HL-60 (cell line): ENCODE measurements around the gene B4GALT2.

Source experiments
- DNase-seq, 2 experiments: peaks; one replicate each; pipeline ENCODE4 v3.0.0-alpha.2; 2010 to 2020; ENCODE audit warnings: low read depth in 1 of 2, low spot score in 1 of 2
- H3K27ac ChIP-seq: fragments of 250-450 bp; sonication (Bioruptor Pico); replicated peaks from 2 replicates; pipeline ENCODE4 v1.5.1; 2020; ENCODE audit warnings: mild to moderate bottlenecking, moderate library complexity
- H3K27me3 ChIP-seq: fragments of 250-450 bp; sonication (Bioruptor Pico); 2 replicates; pipeline ENCODE4 v1.5.1; 2021; ENCODE audit warnings: mild to moderate bottlenecking, moderate library complexity; ENCODE audit not compliant: insufficient read depth, poor library complexity, severe bottlenecking
- H3K4me3 ChIP-seq: replicated peaks from 2 replicates; pipeline ENCODE4 v1.5.1; 2011; ENCODE audit warnings: mild to moderate bottlenecking, control low read depth, low read length; ENCODE audit not compliant: insufficient read depth
- CTCF ChIP-seq: IDR thresholded peaks from one replicate; pipeline ENCODE4 v1.5.1; 2011; ENCODE audit warnings: low read length, control low read depth, inconsistent platforms; ENCODE audit not compliant: insufficient read depth
- GABPA ChIP-seq: IDR thresholded peaks from 2 replicates; pipeline ENCODE4 v1.6.1; 2012; ENCODE audit warnings: low read depth
- POLR2AphosphoS5 ChIP-seq: IDR thresholded peaks from 2 replicates; pipeline ENCODE4 v1.6.1; 2012; ENCODE audit warnings: low read depth
- SPI1 ChIP-seq: IDR thresholded peaks from 2 replicates; pipeline ENCODE4 v1.6.1; 2012; ENCODE audit warnings: low read depth, mild to moderate bottlenecking, borderline replicate concordance
- TF ChIP-seq, protein P1 (sequence below): IDR thresholded peaks from 2 replicates; pipeline ENCODE4 v1.6.1; 2012; ENCODE audit warnings: low read depth; ENCODE audit not compliant: insufficient replicate concordance

The B4GALT2 gene

DNA sequence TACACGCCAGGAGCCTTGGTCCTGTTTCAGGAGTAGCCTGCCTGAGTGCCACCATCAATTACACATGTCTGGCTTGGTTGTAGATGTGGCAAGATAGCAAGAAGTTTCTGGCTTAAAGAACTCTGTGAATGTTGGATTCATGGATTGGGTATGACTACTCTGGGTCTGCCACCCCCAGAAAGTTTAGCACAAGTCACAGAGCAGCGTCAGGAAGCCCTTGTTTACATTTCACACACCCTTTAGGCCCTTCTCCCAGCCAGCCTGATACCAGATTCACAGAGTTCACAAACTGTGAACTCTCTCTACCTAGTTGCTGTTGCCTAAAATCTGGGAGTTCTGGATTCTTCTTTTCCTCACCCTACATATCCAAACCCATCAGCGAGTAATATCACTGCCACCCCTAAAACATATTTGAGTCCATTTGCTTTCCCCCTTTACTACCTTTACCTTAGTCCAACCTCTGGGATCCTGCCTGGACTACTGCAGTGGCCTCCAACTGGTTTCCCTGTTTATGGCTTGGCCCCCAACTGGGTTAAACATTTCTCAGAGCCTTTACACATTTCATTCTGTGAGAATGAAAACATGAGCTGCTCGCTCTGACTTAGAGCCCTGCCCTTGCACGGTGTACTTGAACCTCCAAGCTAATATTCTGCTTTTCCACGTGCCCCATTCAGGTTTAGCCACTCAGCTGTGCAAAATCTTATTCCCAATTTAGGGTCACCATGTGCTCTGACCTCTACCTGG lies 8.3 kb downstream of the B4GALT2 start:
- TF ChIP-seq CTCF (no peak), SPI1 (no peak), GABPA (no peak), POLR2AphosphoS5 (no peak)
- TF ChIP-seq, protein P1, sequence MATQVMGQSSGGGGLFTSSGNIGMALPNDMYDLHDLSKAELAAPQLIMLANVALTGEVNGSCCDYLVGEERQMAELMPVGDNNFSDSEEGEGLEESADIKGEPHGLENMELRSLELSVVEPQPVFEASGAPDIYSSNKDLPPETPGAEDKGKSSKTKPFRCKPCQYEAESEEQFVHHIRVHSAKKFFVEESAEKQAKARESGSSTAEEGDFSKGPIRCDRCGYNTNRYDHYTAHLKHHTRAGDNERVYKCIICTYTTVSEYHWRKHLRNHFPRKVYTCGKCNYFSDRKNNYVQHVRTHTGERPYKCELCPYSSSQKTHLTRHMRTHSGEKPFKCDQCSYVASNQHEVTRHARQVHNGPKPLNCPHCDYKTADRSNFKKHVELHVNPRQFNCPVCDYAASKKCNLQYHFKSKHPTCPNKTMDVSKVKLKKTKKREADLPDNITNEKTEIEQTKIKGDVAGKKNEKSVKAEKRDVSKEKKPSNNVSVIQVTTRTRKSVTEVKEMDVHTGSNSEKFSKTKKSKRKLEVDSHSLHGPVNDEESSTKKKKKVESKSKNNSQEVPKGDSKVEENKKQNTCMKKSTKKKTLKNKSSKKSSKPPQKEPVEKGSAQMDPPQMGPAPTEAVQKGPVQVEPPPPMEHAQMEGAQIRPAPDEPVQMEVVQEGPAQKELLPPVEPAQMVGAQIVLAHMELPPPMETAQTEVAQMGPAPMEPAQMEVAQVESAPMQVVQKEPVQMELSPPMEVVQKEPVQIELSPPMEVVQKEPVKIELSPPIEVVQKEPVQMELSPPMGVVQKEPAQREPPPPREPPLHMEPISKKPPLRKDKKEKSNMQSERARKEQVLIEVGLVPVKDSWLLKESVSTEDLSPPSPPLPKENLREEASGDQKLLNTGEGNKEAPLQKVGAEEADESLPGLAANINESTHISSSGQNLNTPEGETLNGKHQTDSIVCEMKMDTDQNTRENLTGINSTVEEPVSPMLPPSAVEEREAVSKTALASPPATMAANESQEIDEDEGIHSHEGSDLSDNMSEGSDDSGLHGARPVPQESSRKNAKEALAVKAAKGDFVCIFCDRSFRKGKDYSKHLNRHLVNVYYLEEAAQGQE = no peak
- Histone ChIP-seq H3K4me3 (no peak overlapping the region), H3K27me3 (no peaks in the 10 kb centered on the region), H3K27ac (no peak overlapping the region)
- no peak for DNase-seq

- H3K27ac ChIP-seq = peak overlapping the region; percentile 37
- peak overlapping the region; percentile 82 for H3K4me3 ChIP-seq
- TF ChIP-seq GABPA (no peak), POLR2AphosphoS5 (no peak), CTCF (no peak), SPI1 (no peak)
- TF ChIP-seq, protein P1 = no peak
- no peak for DNase-seq
- no peaks in the 10 kb centered on the region for H3K27me3 ChIP-seq
These were observed 11.5 kb downstream of the B4GALT2 start for GRCh38 chr1:43990271-43991199.

GRCh38 chr1:43991200-43991475 lies 12.1 kb downstream of the B4GALT2 start:
- Histone ChIP-seq H3K4me3 (peak overlapping the region; percentile 82), H3K27me3 (no peaks in the 10 kb centered on the region), H3K27ac (peak overlapping the region; percentile 37)
- no peak for DNase-seq
- no peak for TF ChIP-seq CTCF
- TF ChIP-seq POLR2AphosphoS5 = peak; percentile 37; the same call in 1 of the 2 replicates
